AG09309 (cell line): ENCODE measurements around the gene NOL4L.

ENCODE experiments used
- DNase-seq: peaks from one replicate; pipeline ENCODE4 v3.0.0-alpha.2; 2010; ENCODE audit warnings: low read depth
- H3K4me3 ChIP-seq: 2 replicates; pipeline ENCODE4 v1.5.1; 2011; ENCODE audit warnings: mild to moderate bottlenecking, low read depth, low read length, moderate library complexity; ENCODE audit not compliant: control insufficient read depth
- CTCF ChIP-seq: IDR thresholded peaks from 2 replicates; pipeline ENCODE4 v1.5.1; 2011; ENCODE audit warnings: mild to moderate bottlenecking, low read depth, low read length, inconsistent platforms; ENCODE audit not compliant: insufficient read depth, control insufficient read depth; ENCODE audit errors: missing control alignments

NOL4L gene

GRCh38 chr20:32508775-32509119, 76.4 kb downstream of the NOL4L start:
- DNase-seq: no peak
- no peak overlapping the region for H3K4me3 ChIP-seq
- no peak for TF ChIP-seq CTCF

GRCh38 chr20:32507998-32508774, 76.9 kb downstream of the NOL4L start:
- TF ChIP-seq CTCF: no peak
- no peak overlapping the region for H3K4me3 ChIP-seq
- no peak for DNase-seq

- no peak for DNase-seq
- TF ChIP-seq CTCF: no peak
- no peak overlapping the region for H3K4me3 ChIP-seq
Observed at GRCh38 chr20:32506721-32507120, 78.4 kb downstream of the NOL4L start.

GRCh38 chr20:32505723-32506473, 79.2 kb downstream of the NOL4L start:
- TF ChIP-seq CTCF: no peak
- H3K4me3 ChIP-seq: no peak overlapping the region
- no peak for DNase-seq

GRCh38 chr20:32501709-32502108, 83.4 kb downstream of the NOL4L start:
- no peak overlapping the region for H3K4me3 ChIP-seq
- TF ChIP-seq CTCF: no peak
- DNase-seq: no peak

- H3K4me3 ChIP-seq: no peak overlapping the region
- no peak for DNase-seq
- no peak for TF ChIP-seq CTCF
Observed at GRCh38 chr20:32497589-32498224, 87.4 kb downstream of the NOL4L start.
